ENCODE measurements around the gene CCNE1.
"Not testable (repeated sequence)": the region's sequence is repeated elsewhere in the genome, so short reads cannot be mapped to it uniquely, and the experiment has no call there.

Gene CCNE1

GRCh38 chr19:29789007-29789406 lies 22.8 kb upstream of the CCNE1 start:
- no peak for DNase-seq

DNA sequence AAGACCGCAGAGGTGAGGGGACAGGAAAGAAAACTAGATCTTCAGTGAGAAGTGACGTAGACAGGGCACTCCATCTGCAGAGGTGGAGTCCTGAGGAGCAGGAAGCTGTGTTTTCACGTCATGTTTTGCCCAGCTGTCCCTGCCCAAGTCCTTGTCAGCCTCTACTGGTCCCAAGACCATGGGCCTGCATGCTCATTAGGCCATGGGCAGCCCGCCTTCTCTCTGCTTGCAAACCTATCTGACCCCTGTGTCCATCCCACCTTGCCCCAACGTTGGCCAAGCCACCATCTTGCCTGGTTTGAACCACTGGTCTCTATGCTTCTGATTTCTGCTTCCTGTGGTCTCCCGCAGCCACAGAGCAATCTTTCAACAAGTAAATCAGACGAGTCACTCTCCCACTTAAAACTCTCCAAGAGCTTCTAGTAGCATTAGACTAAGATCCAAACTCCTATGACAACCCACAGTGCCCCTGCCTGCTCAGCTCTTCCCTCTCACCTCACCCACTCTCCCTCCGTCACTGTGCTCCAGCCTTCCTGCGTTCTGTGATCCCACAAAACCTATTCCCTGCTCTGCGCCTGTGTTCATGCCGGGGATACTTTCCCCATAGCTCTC lies 18.6 kb upstream of the CCNE1 start:
- DNase-seq, result no peak

GRCh38 chr19:29794490-29794889 lies 17.3 kb upstream of the CCNE1 start:
- DNase-seq, result not testable (repeated sequence)

DNA sequence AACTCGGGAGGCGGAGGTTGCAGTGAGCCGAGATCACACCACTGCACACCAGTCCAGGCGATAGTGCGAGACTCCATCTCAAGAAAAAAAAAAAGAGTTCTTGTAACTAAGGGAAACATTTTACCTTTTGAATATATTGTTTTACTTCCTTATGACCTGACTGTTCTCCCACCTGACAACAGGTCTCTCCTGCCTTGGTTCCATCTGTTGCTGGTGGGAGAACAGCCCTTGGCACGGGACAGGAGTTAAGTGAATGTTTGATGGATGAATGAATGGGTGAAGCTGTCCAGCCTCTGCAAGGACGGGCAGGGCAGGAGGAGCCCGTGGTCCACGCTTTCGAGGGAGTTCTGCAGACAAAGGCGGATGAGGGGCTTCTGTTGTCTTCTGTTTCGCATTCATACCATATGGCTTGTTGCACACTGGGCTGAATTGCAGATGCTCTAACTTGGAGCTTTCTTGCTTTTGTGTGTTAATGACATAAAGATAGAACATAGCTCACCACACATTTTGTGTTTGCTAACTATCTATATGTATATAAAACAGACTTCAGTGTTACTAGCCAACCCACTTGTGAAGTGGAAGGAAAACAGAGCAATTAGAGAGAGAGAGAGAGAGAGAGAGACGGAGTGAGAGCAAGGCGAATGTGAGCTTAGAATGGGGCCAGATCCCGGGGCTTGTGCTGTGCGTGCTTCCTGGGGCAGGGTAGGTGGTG lies 16.2 kb upstream of the CCNE1 start:
- no peak for DNase-seq

GRCh38 chr19:29796173-29796573 lies 15.6 kb upstream of the CCNE1 start:
- DNase-seq, result no peak

DNA sequence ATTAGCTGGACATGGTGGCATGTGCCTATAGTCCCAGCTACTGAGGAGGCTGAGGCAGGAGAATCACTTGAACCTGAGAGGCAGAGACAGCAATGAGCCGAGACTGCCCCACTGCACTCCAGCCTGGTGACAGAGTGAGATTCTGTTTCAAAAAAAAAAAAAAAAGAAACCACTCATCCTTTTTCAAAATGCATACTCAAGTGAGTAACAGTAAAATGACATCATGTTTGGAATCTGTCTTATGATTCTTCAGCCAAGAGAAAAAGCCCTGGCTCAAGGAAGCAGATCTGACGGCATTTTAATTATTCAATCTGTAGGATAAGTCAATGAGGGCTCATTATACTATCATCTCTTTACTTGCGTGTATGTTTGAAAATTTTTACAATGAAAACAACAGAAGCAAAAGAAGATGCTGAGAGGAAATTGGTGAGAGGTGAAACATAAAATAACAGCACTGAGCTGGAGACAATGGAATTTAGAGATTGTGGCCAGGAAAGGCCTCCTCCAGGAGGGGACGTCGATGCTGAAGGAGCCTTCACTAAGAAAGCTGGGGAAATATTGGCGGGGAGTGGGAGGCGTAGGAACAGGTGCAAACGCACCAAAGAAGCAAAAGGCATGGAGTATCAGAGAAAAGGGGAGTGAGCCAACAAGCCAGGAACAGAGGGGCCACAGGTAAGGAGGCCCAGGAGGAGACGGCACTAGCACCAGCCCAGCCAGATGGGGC lies 12.9 kb upstream of the CCNE1 start:
- no peak for DNase-seq

DNA sequence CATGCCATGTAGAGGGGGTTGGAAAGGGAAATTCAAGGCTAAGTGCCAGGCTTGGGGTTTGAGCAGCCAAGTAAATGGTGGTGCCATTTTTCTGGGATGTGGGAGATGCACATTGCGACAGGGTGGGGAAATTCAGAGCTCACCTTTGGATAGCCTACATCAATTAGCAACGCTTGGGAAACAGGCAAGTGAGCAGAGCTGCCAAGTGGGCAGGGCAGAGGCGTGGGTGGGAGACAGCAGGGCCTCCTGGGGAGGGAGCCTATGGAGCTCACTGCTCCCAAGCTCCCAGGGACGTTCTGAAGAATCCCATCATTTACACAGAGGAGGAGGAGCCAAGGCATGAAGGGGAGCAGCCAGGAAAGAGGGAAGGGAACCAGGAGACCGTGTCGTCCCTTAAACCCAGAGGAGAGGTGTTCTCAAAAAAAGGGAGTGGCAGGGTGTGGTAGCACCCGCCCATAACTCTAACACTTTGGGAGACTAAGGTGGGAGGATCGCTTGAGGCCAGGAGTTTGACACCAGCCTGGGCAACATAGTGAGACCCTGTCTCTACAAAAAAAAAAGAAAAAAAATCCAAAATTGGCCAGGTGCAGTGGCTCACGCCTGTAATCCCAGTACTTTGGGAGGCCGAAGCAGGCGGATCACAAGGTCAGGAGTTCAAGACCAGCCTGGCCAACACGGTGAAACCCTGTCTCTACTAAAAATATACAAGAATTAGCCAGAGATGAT lies 11.5 kb upstream of the CCNE1 start:
- no peak for DNase-seq

GRCh38 chr19:29803951-29804350 lies 7.8 kb upstream of the CCNE1 start:
- DNase-seq, result not testable (repeated sequence)

GRCh38 chr19:29804493-29804892 lies 7.3 kb upstream of the CCNE1 start:
- DNase-seq, result no peak

- no peak for DNase-seq
Observed at GRCh38 chr19:29805031-29805965, 6.5 kb upstream of the CCNE1 start.

DNA sequence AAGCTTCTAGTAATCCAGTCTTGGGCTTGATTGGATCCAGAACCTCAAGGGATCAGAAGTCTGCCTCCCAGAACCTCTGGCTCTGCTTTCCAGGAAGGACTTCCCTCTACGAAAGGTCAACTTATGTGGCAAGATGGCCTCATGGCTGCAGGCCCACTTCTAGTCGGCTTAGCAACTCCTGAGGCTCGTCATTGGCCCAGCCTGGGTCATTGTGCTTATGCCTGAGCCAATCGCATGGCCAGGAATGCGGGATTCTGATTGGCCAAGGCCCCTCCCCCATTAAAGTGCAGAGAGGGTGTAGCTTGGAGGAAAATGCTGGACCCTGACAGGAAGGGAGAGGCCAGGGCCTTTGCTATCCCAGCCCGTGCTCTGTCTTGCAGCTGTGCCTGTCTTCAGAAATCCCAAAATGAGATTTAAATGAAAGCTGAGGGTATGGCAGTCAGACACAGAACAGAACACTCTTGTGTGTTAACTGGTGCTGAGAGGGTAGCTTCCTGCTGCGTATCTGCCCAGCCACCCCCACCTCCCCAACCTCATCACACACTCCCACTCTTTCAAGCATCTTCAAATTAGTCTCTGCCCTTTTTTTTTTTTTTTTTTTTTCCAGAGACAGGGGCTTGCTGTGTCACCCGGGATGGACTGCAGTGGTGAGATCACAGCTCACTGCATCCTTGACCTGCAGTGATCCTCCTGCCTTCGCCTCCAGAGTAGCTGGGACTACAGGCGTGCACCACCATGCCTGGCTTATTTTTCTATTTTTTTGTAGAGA lies 5.5 kb upstream of the CCNE1 start:
- no peak for DNase-seq

DNA sequence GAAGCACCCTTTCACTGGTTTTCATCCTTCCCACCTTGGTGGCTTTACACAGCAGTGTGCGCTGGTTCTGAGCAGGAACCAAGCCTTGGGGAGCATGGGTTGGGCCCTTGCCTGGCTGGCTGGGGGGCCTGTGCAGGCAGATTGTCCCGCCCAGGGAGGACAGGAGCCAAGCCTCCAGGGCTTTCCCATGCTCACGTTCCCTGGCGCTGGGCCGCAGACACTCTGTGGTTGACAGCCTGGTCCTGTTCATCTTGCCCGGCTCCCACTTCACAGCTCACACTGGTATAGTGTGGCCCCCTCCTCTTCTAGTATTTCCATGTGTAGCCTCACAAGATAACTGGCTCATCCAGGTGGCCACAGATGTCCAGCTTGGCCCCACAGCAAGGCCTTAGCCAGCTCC lies 4.6 kb upstream of the CCNE1 start:
- DNase-seq, result no peak

DNA sequence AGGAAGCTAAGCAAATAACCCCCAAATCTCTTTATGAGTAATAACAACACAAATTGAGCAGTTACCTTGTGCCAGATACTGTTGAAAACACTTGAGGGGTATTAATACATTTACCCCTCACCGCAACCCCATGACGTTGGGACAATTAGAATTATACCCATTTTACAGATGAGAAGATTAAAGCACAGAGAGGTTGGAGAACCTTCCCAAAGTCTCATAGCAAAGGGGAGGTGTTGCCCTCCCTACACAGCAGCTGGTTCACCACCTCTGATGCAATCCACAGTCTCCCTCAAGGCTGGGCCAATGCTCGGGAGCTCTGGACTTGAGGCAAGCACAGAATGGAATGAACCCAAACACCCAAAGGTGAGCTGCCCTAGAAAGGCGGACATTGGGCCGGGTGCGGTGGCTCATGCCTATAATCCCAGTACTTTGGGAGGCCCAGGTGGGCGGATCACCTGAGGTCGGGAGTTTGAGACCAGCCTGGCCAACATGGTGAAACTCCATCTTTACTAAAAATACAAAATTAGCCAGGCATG lies 3.9 kb upstream of the CCNE1 start:
- DNase-seq, result no peak

- DNase-seq, result no peak
Observed at GRCh38 chr19:29809795-29810503, 1.8 kb upstream of the CCNE1 start.

GRCh38 chr19:29810504-29810871 lies 1.3 kb upstream of the CCNE1 start:
- peak in 1 of 6 experiments; percentile 30 for DNase-seq

GRCh38 chr19:29812080-29812880 lies 489 bp downstream of the CCNE1 start:
- peak in 3 of 6 experiments; percentile 7 to 19 (median 14) for DNase-seq

DNA sequence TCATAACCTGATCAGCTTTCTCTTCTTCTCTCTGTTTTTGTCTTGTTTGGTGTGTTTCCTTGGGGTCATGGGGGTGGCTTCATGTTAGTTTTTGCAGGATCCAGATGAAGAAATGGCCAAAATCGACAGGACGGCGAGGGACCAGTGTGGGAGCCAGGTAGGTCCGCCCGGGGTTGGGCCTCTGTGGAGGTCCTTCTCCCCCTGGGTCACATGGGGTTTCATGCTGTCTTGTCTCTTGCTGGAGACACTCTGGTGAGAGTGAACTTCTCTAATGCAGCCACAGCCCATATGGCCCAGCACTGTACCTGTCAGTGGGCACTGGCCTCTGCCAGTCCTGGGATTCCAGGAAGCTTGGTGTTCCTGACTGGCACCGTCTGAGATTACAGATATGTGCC lies 1.1 kb downstream of the CCNE1 start:
- no peak for DNase-seq

DNA sequence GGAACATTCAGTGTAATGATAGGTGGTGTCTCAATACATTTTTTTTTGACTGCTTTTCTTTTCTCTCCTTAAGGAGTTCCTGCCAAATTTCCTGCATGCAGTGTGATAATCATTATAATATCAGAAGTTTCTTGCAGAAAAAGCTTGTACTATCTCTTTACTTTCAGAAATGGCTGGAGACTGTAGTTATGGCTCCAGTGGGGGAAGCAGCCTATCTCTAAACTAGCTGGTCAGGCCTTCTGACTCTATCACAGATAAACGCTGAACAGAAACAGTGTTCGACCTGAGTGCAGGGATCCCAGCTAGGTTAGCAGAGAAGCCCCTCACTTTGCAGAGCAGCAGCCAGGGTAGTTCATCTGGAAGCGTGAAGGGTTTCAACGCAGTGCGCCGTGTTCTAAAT lies 1.9 kb downstream of the CCNE1 start:
- DNase-seq, result no peak

GRCh38 chr19:29815231-29815630 lies 3.4 kb downstream of the CCNE1 start:
- no peak for DNase-seq

- DNase-seq, result no peak
Observed at GRCh38 chr19:29817316-29817715, 5.5 kb downstream of the CCNE1 start.
